GM12873 (cell line): ENCODE data around the gene HCN1.

Experiments
- CTCF ChIP-seq: IDR thresholded peaks from 2 replicates; pipeline ENCODE4 v1.5.1; 2012; ENCODE audit warnings: low read depth, mild to moderate bottlenecking, moderate library complexity, low read length, control low read depth; ENCODE audit not compliant: insufficient read depth; ENCODE audit errors: missing control alignments

Gene HCN1

GRCh38 chr5:45623832-45624231 lies 72.3 kb downstream of the HCN1 start:
- no peak for TF ChIP-seq CTCF

- TF ChIP-seq CTCF, result no peak
Measured at GRCh38 chr5:45622365-45622764, 73.8 kb downstream of the HCN1 start.

- no peak for TF ChIP-seq CTCF
Measured at GRCh38 chr5:45617859-45618416, 78.2 kb downstream of the HCN1 start.

- TF ChIP-seq CTCF, result no peak
Measured at GRCh38 chr5:45609661-45610060, 86.5 kb downstream of the HCN1 start.

- TF ChIP-seq CTCF, result no peak
Measured at GRCh38 chr5:45604092-45604491, 92.1 kb downstream of the HCN1 start.

GRCh38 chr5:45601424-45601823 lies 94.8 kb downstream of the HCN1 start:
- no peak for TF ChIP-seq CTCF

GRCh38 chr5:45596320-45596719 lies 99.9 kb downstream of the HCN1 start:
- TF ChIP-seq CTCF, result no peak

- TF ChIP-seq CTCF, result no peak
Measured at GRCh38 chr5:45578270-45578669, 117.9 kb downstream of the HCN1 start.
